GM08714 (cell line): Measurements from ENCODE around the gene LSAMP.

ENCODE experiments used
- H3K4me3 ChIP-seq: fragments of 200-500 bp; sonication (Bioruptor generic); 2 replicates; pipeline ENCODE4 v1.5.1; 2014; ENCODE audit warnings: mild to moderate bottlenecking, low read length, inconsistent platforms
- ZNF274 ChIP-seq: IDR thresholded peaks from 2 replicates; pipeline ENCODE4 v1.6.1; 2012; ENCODE audit warnings: mild to moderate bottlenecking, low read depth, low read length

LSAMP gene

DNA sequence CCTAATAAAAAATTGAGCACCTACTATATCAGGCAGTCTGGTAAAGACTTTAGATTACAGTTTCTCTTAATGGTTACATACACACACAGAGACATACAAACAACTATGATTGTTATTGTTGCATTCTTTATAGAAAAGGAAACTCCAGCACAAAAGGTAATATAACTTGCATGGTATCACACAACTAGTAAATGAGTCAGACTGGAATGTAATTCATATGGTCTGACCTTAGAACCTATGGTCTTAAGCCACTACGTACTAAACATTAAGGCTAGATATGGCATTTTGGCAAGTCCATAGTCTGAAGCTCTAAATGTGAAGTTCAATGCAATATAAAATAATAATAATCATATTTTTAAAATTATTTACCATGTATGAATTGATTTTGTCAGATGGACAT, 380.6 kb downstream of the LSAMP start:
- no peak for TF ChIP-seq ZNF274
- H3K4me3 ChIP-seq = no peak overlapping the region

DNA sequence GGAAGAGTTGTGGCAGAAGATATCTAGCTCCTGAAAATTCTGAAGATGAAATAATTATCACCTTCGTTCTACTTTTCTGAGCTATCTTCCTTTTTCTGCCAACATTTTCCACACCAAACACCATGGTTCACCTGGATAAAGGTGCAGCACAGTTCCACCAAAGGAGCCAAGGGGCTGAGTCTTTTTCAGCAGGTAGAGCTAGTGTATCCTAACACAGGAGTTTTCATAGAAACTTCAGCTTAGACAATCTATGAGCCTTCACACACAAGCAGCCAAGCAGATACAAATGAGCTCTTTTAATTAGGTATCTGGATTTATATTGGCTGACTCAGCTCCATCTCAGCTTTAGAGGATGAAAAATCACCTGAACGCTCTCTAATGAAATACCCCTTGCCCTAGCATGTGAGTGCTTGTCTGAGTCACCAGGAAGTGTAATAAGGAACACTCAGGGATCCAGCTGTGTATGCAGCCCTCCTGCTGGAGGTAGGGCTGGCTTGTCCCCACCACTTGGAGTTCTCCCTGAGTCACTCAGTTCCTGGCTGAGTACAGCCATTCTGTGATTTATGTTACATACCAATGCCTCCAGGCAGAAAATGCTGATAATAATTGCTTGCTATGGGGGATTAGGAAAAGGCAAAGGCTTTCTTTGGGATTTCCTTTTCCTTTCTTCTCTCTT, 385.7 kb downstream of the LSAMP start:
- no peak overlapping the region for H3K4me3 ChIP-seq
- no peak for TF ChIP-seq ZNF274

DNA sequence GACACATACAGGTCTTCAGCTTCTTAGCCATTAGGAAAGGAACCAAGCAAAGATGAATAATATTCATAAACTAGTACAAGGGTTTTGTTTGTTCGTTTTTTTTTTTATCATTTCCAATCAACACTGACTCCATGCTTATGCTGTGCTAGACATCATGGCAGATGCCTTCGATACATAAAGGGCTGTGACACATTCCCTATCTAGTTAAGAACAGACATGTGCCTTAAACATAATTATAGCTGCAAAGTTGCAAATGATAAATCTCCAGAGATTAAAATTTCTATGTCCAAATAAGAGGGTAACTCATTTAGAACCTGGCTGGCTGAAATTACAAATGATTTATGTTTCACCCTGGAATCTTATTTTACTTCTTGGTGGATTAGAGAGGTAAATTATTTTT, 386.4 kb downstream of the LSAMP start:
- no peak for TF ChIP-seq ZNF274

DNA sequence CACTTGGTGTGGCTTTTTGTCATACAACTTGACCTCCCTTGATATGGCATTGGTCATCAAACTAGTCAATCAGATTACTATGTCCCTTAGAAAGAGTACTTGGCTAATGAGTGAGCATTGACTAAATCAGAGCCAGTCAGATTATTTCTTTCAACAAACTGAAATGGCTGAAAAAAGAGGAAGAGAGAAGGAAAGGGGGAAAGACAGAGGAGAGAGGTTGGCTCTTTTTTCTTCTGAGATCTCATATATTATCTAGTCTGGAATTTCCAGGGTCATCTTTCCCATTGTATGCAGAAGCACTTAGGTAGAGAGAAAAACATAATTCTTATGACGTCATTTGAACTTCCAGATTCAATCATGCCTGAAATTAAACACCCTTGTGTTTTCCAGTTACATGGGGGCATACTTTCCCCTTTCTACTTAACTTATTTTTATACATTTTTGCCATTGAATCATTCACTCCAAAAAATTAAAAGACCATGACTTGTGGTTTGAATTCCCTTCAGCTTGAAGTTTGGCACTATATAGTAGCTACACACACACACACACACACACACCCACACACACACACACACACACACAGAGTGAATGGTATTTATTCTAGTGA, 387.8 kb downstream of the LSAMP start:
- no peak for TF ChIP-seq ZNF274
- no peak overlapping the region for H3K4me3 ChIP-seq

More for the DNA sequence above, 386.4 kb downstream of the LSAMP start:
- H3K4me3 ChIP-seq = no peak overlapping the region

DNA sequence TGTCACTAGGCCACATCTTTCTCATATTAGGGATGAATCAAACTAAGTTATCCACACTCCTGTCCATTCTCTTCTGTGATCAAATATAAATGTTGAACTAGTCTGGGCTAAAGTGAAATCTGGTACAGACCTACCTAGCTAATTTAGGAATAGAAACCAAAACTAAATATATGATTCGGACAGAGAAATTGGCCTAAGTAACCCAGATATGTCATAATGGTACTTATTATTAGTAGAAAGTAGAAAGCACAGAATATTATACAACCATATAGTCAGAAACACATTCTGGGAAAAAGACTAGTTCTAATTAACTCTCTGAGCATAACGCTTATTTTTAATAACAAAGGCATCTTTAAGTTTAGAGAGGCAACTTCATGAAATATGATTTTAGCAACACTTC, 389.0 kb downstream of the LSAMP start:
- no peak overlapping the region for H3K4me3 ChIP-seq
- no peak for TF ChIP-seq ZNF274

DNA sequence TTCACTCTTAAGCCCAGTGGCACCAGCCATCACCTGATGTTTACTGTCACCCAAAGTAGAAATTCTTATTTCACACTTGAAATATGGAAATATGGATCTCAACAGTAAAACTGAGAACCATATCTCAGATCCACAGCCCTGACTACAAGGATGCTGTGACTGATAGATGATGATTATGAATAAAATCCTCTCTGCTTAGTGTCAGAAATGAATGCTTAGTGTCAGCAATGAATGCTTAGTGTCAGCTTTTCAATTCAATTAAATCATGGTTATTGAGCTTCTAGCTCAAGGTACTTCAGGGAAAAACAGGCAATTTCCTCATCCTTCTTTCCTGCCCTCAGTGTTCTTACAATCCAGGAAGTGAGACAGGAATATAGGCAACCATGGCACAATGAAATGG, 392.3 kb downstream of the LSAMP start:
- TF ChIP-seq ZNF274 = no peak

DNA sequence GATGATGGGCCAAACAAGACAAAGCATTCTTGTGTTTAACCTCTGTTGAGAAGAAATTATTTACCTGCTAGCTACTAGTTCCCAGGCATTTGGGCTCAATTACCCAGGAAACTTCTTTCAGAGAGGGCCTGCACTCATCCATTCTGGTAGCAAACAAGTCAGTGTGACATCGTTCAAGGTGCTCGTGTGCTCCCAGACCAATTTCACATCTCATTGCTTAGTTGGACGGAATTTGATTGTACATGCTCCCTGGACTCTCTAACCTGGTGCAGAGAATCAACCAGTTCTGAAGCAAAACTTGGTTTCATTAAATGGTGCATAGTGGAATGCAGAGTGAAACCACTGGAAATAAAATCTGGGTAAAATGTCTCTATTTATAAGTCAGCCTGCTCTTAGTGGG, 392.7 kb downstream of the LSAMP start:
- TF ChIP-seq ZNF274 = no peak
- no peak overlapping the region for H3K4me3 ChIP-seq

More for the DNA sequence above, 392.3 kb downstream of the LSAMP start:
- H3K4me3 ChIP-seq = no peak overlapping the region

DNA sequence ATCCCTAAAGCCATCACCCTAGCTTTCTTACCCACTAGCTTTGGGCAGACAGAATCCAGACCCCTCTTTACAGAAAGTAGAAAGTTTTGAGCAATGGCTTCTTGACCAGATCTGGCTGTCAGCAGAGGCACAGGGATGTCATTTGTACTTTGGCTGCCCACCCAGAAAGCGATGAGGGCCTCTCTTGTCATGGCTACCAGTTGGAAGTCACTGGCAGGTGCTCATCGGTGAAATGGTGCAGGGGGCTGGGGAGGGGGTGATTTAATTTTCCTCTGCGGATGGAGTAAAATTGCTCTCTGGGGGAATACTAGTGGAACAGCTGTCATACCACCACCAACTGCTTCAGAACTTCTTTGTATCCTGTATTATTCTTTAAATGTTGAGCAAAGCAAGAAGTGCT, 393.7 kb downstream of the LSAMP start:
- H3K4me3 ChIP-seq = no peak overlapping the region
- no peak for TF ChIP-seq ZNF274

DNA sequence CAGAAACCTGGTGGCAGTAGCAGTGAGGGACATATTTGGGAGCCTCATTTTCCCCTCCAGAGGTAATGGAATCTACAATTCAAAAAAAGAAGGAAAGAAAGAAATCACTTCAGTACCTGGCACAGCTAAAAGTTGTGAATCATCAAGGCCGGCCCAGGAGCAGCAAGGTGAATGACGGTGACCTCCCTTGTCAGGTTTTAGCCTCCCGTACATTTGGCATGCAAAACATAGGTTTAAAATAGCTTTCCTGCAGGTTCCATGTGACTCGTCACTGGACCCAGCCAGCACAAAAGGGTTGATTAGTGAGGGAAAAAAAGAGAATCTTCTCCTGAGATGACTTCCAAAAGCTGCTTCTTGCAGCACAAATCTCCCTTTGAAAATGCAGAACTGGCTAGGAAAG, 394.2 kb downstream of the LSAMP start:
- TF ChIP-seq ZNF274 = no peak
- no peak overlapping the region for H3K4me3 ChIP-seq

DNA sequence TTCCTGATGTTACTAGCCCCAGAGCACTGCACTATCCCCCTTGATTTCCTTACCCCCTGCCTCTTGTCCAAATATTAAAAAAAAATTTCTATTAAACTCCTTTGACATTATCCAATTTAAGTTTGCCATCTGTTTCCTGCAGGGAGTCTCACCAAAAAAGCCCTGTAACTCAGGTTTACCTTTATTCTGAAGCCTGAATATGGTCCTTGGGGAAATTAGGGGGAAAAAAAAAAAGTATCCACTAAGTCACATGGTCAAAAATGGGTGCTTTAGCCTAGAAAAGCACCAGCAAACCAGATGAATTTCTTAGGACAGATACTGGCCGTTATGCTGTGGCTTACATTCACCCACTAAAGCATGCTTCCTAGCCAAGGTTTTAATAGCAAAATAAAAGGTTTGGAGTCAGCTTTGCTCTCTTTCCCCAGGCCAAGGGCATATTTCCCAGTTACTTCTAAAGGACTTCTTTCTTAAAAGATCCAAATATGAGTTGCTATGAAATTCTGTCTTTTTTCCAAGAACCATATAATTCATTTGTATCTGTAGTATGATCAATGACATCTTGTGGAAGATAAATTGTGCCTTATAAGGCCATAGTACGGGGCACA, 394.9 kb downstream of the LSAMP start:
- no peak for TF ChIP-seq ZNF274
- H3K4me3 ChIP-seq = no peak overlapping the region

DNA sequence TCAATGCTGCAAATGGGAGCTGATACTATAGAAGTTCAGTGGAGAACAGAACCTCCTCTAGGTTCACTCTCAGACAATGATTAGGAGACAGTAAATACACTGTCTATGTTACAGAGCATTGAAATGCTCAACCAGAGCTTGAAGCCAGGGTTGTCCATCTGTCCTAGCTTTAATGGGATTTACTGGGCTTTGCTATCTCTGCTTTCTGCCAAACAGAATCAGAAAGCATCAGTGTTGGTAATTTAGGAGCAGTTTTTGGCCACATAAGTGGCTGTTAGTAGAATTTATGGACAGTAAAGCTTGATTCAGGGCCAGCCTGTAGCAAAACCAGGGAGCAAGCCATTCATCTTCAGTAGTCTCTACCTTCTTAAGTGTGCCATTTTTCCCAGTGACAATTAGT, 396.3 kb downstream of the LSAMP start:
- TF ChIP-seq ZNF274 = no peak
- H3K4me3 ChIP-seq = no peak overlapping the region

DNA sequence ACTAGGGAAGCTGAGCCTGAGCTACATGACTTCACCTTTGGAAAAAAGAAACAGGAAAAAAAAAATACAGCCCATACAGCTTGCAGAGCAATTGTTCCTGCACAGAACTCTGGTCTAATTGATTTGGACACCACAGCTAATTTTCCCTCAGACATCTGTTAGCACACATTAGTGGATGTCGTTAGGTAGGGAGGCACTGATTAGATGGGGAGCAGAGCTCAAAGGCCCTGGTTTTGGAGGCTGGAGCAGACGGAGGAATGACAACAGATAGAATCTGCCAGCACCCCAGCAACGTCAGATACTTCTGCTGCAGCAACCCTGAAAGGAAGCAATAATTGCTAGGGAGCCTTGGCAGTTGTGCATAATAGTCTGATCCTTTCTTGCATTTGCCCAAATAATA, 398.9 kb downstream of the LSAMP start:
- H3K4me3 ChIP-seq = no peak overlapping the region
- TF ChIP-seq ZNF274 = no peak

DNA sequence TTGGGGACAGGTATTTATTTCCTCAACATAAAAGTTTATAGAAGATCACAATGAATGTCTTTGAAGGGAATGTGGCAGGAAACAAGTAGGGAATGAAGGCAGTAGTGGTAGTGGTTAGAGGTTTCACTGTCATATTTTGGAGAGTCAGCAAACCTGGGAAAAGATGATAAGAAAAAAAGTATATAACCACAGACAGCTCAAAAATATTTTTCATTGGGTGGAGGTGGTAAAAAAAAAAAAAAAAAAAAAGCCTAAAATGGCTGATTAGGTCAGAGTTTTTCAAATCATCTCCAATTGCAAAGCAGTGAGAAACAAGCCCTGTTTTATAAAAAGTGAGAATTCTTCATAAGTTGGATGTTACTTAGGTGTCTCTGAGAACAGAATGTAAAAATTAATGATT, 400.0 kb downstream of the LSAMP start:
- H3K4me3 ChIP-seq = no peak overlapping the region
- TF ChIP-seq ZNF274 = no peak

DNA sequence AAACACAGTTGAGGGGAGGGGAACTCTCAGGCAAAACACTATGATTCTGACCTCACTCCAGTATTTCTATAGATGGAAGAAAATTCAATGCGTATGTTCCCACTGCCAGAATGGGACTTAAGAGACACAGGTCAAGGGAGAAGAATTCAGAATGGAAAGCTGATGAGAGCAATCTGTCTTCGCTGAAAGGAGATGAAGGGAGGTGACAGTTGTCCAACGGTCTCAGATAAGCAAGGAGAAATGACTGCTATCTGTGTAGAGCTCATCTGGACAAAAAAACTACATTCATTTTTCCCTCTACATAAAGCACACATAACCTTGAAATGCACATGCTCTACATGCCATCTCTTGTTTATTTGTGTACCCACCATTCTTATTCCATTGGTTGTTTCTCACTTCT, 405.1 kb downstream of the LSAMP start:
- H3K4me3 ChIP-seq = no peak overlapping the region
- TF ChIP-seq ZNF274 = no peak

DNA sequence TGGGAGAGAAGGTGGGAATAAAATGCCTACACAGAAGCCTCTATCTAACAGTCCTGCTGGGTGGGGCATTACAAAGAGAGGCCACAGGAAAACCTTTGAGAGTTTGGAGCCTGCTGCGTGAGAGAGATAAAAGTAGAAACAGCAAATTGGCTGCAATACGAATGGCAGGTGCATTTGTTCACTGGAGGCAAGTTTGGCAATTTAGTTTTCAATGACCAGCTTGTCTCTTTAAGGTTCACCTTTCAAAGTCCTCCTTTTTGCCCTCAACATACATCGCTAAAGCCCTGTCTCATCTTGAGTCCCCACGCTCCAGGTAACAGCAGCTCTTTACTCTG, 405.7 kb downstream of the LSAMP start:
- H3K4me3 ChIP-seq = no peak overlapping the region
- TF ChIP-seq ZNF274 = no peak
